Ramos (cell line): Measurements from ENCODE around the gene ABHD1.

ENCODE experiments used
- in situ Hi-C: fragments of 300-500 bp; cut with MboI; formaldehyde crosslinking; loops from one replicate; pipeline ENCODE4 v1.14.3; 2022; ENCODE audit warnings: low sequenced_read_pairs; ENCODE audit not compliant: unreplicated experiment

ABHD1 gene

DNA sequence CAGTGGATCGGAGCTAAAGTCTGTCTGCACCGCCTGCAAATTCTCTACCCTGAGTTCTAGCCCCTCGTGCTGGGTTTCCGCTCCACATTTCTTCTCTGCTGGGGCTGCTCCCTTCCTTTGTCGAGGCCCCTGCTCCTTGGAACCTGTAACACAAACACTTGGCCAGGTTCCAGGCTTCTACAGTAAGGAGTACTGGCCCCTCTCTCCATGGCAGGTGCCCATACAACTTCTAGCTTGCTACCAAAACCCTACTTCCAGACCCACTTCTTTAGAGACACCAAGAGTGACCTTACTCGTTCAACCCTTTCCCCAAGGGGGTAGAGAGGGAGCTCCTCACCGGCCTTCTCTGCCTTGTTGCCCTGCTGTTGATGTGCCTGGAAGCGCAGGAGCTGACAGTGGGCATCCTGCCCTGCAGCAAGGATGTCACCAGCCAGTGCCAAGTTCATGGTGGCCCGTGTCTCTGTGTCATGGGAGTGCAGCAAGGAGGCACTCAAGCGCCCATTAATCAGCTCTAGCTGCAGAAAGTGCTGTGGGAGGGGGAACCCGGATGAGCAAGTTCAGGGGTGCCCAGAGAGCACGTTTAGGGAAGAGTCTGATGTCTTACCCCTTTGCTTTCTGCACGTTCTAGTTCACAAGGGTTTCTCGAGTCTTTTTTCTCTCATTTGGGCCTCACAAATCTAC lies 9.7 kb downstream of the ABHD1 start:
- in situ Hi-C loops, result no loop called here

DNA sequence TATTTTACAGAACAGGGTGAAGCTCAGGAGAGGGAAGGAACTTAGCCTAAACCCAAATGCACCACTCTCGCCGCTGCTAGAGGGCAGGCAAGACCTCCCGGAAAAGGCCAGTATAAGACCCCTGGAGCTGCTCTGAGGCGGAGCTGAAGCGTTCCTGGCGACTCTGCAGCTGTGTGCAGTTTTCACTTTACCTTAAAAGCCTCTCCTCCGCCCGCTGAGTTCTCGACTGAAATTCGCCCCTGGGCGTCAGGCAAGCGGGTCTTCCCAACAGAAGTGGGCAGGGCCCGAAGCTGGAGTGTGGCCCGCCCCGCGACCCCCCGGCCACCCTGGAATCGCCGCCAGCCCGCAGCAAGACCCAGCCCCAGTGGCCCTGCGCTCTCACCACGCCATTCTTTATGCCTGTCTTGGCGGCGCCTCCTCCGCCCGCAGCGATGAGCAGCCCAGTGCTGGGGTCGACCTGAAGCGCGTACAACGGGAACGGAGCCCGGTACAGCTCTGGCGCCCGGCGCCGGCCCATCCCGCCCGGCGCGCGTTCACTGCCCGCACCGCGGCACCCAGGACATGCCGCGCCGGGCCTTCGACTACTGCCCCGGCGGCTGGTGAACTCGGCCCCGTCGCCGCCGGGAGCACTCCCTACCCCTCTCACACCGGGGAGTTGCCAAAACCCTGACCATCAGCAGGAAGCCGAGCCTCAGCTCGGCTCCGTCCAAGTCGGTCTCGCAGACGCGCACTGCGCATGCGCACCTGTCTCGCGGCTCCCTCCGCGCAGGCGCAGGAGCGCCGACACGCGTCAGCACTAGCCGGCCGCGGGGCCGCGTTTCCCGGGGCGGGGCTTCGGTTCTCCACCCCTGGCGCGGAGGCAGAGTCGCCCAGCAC lies 10.5 kb downstream of the ABHD1 start, which contains the start of gene PREB:
Gene PREB (minus strand): TSS at position 732 of the 876 bp plus-strand sequence. CDS start 215 bp downstream, at position 517.
- in situ Hi-C loops, result no loop called here

DNA sequence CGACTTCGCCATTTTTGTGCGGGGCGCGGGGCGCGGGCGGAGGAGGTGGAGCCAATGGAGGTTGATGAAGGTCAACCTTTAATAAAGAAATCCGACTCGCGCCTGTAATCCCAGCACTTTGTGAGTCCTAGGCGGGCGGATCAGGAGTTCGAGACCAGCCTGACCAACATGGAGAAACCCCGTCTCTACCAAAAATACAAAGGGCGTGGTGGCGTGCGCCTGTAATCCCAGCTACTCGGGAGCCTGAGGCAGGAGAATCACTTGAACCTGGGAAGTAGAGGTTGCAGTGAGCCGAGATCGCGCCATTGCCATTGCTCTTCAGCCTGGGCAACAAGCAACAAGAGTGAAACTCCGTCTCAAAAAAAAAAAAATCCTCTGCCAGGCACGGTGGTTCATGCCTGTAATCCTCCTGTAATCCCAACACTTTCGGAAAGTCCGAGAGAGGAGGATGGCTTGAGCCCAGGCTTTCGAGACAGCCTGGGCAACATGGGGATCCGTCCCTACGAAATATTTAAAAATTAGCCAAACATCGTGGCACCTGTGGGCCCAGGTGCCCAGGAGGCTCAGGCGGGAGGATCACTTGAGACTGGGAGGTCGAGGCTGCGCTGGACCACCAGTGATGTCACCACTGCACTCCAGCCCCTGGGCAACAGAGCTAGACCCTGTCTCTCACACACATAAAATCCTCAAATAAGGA lies 11.3 kb downstream of the ABHD1 start:
- in situ Hi-C loops, result no loop called here

DNA sequence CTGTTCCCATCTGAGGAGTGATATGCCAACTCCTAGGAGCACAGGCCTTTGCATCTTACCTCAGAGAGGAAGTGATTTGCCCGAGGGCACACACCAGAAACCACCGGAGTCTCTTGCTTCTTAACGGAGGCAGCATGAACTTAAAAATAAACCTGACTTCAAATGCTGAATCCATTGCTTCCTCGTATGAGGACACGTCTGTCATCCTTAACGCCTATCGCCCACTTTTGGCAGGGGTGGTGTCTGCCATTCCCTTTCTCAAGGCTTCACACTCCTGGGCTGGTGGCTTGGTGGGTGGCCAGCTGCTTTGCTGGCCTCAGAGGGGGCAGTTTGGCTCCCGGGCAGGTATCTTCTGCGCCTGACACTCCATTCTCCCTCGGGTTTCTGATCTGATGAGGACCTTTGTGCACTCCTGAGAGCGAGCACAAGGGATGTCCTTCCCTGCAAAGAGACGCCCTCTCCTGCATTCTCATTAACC lies 11.9 kb downstream of the ABHD1 start:
- in situ Hi-C loops, result no loop called here

DNA sequence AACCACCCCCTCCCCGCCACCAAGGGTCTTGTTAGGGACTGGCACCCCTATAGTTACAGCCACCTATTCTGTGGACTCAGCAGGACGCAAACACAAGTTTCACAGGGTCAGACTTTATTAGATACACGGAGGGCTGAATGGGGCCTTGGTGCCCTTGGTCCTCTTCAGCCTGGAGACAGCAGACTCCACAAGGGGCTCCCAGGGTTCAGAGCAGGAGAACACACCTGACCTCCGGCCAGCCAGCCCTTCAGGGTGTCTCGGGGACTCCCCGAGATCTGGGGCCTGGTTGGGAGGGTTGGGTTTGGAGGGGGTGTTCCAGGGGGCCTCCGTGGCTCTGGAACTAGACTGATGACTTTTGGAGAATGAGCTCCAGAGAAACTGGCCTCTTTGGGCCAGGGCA lies 13.1 kb downstream of the ABHD1 start:
- in situ Hi-C loops, result no loop called here

DNA sequence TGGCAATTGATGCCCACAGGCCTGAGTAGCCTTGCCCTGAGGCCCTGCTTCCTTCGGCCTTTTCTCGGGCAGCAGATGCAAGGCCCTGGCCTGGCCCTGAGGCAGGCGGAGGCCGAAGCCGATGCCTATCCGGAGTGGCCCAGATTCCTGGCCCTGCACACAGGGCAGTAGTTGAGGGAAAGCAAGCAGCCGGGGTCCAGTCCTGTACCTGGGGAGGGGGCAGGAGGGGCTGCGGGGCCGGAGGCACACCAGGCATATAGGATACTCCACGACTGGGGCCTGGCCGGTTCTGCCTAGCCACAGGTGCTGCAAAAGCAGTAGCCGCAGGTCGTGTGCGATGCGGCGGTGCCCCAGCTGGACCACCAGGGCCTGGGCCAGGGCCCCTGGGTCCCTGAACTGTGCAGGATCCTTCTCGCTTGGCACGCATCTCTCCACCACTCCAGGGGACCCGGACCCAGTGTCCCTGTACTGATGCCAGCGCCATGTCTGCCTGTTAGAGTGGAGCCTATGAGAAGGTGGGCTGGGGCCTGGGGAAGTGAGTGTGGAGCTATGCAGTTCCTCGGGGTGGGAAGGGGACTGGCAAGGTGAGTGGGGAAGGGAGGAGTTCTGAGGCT lies 13.8 kb downstream of the ABHD1 start:
- in situ Hi-C loops, result no loop called here

DNA sequence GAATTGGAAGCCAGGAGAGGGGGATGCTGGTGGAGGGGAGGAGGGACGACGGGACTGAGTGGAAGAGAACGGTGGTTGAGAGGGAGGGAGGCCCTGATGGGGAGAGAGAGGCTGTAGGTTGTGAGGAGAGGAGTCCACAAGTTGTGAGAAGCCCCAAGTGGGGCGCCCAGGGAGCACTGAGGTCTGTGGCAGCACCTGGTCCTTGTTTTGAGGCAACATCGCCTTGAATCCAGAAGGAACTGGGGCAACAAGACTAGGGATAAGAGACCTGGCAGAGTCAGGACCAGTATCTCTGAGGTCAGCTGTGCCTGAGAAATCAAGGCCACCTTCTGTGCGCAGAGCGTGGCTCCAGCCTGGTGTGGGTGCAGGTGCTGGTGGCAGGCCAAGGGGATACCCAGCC lies 14.5 kb downstream of the ABHD1 start:
- in situ Hi-C loops, result no loop called here

DNA sequence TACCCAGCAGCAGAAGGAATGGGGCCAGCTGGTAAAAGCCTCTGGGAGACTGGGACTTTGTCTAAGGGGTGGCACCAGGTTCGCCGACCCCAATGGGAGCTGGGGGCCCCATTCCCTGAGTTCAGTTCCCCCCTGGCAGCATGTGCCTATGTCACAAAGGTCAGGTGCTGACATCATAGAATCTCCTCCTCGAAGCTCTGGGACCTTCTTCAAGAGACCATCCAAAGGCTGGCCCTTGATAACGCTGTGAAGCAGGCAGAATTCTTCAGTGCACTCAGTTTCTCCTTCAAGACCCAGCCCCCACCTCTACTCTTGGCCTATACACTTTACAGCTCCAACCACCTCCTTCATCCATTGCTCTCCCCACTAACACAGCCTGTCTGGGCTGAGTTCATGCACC lies 15.7 kb downstream of the ABHD1 start, which contains the start of gene PRR30:
Gene PRR30 (minus strand): TSS at position 101 of the 400 bp plus-strand sequence. CDS start 1,081 bp downstream, outside the sequence.
- in situ Hi-C loops, result no loop called here

DNA sequence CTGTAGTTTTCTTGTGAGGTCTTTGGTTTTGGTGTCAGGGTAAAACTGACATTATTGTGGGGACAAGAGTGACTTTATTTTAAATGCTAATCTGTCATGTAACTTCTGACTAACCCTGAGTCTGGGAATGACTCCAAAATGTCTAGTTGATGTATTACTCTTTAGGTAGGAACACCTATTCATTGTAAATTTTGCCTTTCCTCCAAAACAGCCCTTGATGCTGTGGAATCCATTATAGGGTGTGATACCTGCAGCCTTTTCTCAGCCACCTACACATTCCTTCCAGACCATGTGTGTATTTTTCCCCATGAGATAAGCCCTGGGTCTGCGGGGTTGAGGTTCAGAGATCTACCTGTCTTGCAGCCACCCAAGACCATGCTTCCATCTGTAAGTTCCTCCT lies 19.7 kb downstream of the ABHD1 start:
- in situ Hi-C loops, result no loop called here

DNA sequence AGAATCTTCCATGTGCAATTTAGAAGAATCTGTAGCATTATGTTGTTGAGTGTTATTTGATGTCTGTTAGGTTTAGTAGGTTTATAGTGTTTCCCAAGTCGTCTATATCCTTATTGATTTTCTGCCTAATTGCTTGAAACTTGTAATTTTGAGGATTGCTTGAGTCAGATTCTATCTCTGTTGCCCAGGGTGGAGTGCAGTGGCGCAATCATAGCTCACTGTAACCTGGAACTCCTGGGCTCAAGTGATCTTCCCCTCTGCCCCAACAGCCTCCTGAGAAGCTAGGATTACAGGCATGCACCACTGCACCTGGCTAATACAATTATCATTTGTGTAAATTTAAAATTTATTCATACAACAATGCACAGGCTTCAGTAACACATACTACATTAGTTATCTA lies 22.1 kb downstream of the ABHD1 start:
- in situ Hi-C loops, result no loop called here

DNA sequence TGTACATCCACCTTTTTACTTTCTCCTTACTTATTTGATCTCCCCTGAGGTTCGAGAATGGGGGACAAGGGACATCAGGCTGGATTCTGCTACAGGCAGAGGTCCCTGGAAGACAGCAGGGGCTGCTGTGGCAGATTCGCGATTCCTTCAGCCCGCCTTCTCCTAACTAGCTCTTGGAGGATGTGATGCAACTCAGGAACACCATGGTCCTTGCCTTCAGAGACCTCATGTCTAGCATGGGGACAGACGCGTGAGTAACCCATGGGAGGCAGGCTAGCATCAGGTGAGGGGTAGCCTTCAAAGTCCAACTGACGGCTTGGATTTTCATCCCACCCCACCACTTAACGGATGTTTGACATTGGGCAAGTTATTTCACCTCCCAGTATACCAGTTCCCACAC lies 24.3 kb downstream of the ABHD1 start:
- in situ Hi-C loops, result no loop called here

DNA sequence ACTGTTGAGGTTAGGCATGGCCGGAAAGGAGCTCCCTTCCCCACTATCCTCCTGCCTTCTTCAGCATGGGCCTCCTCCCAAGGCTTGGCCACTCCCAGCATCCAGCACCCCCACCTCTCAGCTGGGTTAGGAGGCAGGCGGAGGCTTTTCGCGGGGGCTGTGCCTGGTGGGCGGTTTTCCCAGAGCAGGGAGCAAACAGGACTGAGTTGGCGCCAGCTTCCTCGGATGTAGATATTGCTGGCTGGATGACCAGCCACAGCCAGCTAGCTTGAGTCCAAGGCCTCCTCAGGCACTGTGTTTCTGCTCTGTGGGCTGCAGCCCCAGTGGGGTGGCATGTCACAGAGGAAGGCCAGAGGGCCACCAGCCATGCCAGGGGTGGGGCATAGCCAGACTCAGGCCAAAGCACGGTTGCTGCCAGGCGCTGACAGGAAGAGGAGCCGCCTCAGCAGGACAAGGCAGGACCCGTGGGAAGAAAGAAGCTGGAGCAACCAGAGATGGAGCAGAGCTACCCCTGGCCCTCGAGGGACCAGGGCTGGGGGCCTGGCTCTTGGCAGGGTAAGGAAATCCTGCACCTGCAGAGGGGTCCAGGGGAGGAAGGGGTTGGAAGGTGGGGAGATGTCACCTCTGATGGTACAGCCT lies 25.3 kb downstream of the ABHD1 start, which contains the start of gene TCF23:
Gene TCF23 (plus strand): TSS at position 204 of the 639 bp plus-strand sequence. CDS start 130 bp downstream, at position 334.
- in situ Hi-C loops, result no loop called here

DNA sequence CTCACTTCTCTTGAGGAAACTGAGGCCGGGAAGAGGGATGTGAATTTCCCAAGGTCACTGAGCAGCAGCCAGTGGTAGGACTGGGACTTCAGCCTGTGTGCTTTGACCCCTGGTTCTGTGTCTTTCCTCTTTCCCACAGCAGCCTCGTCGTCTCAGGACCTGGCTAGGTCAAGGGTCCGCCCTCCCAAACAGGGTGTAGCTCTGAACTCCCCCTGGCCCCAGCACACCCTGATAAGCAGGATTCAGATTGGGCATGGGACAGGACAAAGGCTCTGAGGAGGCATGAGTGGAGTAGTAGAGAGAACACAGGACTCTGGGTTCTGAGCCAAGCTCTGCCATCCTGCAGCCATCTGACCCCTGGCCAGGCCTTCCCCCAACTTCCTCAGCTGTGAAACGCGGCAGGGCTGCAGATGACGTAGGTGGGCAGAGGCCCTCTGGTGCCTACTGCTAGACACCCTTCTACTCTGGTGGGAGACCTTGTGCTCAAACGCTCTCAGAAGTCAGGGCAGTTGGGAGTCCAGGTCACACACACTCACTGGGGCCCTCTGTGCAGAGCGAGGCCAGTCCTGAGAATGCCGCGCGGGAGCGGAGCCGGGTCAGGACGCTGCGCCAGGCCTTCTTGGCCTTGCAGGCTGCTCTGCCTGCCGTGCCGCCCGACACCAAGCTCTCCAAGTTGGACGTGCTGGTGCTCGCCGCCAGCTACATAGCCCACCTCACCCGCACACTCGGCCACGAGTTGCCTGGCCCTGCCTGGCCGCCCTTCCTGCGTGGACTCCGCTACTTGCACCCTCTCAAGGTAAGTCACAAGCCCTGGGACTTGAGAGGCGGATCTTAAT lies 26.2 kb downstream of the ABHD1 start:
- in situ Hi-C loops, result no loop called here

DNA sequence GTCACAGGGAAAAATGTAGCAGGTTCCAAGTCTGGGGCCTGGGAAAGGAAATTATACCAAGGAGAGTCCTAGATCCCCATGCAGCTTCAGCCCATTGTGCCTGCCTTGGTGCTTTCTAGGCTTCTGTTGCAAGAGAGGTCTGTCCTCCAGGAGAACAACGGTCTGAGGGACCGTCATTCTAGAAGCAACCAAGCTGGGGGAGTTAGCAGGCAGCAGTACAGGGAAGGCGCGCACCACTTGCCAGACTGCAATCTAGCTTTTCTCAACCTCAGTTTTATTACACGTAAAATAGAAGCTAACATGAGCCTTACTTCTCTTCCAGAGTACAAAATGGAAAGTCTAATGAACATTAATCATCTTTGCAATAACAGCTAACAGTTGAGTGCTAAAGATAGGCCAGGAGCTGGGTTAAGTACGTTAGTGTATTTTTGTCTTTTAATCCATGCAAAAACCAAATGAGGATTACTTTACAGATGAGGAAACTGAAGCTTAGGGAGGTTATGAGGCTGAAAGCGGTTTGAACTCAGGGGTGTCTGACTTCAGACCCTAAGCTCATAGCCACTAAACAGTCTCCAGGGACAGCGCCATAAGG lies 27.1 kb downstream of the ABHD1 start:
- in situ Hi-C loops, result no loop called here

DNA sequence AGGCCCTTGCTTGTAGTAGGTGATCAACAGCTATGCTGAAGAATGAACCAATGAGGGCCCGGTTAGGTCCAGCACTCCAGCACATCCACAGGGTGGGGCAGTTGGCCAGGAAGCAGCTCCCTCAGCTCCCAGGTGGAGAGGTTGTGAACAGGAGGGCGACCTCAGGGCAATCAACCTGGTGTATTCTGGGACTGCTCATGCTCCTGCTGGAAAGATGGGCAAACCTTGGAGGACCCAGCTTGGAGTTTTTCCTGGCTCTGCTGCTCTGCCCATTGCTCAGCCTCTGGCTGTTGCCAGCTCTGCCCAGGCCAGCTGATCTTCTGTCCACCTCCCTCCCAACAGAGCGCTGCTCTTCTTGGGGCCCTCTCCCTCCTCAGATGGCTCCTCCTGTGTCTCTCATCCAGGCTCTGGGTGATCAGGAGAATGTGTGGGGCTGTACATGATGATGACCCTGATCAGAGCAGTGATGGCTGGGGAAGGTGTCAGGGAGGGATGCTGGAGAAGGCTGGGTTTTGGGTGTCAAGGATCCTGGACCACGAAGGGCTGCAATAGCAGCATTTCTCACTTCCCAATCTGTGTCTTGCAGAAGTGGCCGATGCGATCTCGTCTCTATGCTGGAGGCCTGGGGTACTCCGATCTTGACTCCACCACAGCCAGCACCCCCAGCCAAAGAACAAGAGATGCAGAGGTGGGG lies 28.6 kb downstream of the ABHD1 start:
- in situ Hi-C loops, result no loop called here

DNA sequence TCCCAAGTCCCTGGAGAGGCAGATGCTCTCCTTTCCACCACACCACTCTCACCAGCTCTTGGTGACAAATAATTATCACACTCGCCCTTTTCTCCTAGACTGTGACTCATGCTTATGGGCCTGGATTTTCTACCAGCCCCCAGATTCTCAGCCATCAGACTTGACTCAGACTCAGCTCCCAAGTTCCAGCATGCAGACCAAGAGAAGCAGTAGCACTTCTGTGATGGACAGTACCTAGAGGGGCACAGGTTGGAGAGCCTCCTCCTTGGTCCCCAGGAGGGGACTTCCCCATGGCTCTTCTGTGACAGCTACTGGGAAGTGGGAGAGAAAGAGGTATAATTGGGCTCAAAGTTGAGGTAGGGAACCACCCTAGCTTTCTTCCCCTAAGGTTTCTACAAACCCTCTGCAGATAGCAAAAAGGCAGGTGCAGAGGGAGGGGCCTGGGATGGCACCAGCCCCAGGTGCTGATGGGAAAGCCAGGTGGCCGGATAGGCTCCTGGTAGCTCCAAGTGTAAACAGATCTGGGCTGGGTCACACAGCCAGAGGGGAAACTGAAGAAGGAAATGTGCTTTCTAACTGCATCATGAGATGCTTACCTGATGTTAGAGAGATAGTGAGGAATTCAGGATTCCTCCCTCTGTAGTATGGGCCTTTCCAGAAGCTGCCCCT lies 29.3 kb downstream of the ABHD1 start:
- in situ Hi-C loops, result no loop called here

DNA sequence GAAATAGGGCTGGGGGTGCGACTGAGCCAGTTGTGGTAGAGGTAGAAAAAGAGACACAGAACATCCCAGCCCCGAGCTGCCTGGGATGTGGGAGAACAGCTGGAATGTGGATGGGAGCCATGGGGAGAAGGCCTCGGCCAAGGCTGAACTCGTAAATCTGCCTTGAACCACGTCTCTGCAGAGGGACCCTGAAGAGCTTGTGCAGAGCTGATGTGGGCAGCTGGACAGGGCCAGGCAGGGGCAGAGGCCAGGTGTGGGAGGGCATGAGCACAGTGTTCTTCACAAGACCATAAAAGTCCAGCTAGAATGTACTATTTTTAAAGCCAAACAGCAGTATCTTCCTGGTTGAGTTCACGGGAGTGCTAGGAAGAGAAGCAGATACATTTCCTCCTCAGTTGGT lies 30.9 kb downstream of the ABHD1 start:
- in situ Hi-C loops, result no loop called here
